ENCODE measurements around the gene EPS8L2.

Gene EPS8L2

DNA sequence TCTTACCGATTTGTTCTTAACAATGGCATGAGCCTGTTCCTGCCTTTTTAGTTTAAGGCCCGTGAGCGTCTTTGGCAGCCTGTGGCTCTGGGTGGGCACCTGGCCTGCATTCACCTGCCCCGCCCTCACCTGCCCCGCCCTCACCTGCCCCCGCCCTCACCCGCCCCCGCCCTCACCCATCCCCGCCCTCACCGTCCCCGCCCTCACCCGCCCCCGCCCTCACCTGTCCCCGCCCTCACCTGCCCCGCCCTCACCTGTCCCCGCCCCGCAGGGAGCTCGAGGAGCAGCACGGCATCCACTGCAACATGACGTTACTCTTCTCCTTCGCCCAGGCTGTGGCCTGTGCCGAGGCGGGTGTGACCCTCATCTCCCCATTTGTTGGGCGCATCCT lies 57.0 kb downstream of the EPS8L2 start:
- TF ChIP-seq, protein P1, sequence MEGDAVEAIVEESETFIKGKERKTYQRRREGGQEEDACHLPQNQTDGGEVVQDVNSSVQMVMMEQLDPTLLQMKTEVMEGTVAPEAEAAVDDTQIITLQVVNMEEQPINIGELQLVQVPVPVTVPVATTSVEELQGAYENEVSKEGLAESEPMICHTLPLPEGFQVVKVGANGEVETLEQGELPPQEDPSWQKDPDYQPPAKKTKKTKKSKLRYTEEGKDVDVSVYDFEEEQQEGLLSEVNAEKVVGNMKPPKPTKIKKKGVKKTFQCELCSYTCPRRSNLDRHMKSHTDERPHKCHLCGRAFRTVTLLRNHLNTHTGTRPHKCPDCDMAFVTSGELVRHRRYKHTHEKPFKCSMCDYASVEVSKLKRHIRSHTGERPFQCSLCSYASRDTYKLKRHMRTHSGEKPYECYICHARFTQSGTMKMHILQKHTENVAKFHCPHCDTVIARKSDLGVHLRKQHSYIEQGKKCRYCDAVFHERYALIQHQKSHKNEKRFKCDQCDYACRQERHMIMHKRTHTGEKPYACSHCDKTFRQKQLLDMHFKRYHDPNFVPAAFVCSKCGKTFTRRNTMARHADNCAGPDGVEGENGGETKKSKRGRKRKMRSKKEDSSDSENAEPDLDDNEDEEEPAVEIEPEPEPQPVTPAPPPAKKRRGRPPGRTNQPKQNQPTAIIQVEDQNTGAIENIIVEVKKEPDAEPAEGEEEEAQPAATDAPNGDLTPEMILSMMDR (IDR thresholded peaks at IDR 0.05; ENCODE audit: low read depth, low read length) = no peak
- TF ChIP-seq EZH2phosphoT487 (IDR thresholded peaks at IDR 0.05; ENCODE audit: low read depth) = no peak
- H3K9ac ChIP-seq (ENCODE audit: low read length) = no peak overlapping the region
- no peak overlapping the region for H3K4me3 ChIP-seq (ENCODE audit: low read length)
- peaks cover 41% of the 10 kb centered on the region for H3K36me3 ChIP-seq (replicated peaks; ENCODE audit: low read depth, low read length)
- H4K20me1 ChIP-seq (ENCODE audit: insufficient read depth, low read length) = peaks cover 24% of the 10 kb centered on the region
- no peaks in the 10 kb centered on the region for H3K27me3 ChIP-seq (ENCODE audit: low read depth, low read length)
- no peak overlapping the region for H3K4me2 ChIP-seq (ENCODE audit: low read length)
- no peaks in the 10 kb centered on the region for H3K9me3 ChIP-seq (ENCODE audit: insufficient read depth, low read length)
- H3K4me1 ChIP-seq (ENCODE audit: low read length) = no peaks in the 10 kb centered on the region
- no peaks in the 10 kb centered on the region; the same call in 1 of the 2 replicates for H3K79me2 ChIP-seq (ENCODE audit: low read length)
- H3K27ac ChIP-seq (ENCODE audit: low read length) = no peak overlapping the region
- H2AFZ ChIP-seq (ENCODE audit: low read depth, low read length) = no peak overlapping the region

DNA sequence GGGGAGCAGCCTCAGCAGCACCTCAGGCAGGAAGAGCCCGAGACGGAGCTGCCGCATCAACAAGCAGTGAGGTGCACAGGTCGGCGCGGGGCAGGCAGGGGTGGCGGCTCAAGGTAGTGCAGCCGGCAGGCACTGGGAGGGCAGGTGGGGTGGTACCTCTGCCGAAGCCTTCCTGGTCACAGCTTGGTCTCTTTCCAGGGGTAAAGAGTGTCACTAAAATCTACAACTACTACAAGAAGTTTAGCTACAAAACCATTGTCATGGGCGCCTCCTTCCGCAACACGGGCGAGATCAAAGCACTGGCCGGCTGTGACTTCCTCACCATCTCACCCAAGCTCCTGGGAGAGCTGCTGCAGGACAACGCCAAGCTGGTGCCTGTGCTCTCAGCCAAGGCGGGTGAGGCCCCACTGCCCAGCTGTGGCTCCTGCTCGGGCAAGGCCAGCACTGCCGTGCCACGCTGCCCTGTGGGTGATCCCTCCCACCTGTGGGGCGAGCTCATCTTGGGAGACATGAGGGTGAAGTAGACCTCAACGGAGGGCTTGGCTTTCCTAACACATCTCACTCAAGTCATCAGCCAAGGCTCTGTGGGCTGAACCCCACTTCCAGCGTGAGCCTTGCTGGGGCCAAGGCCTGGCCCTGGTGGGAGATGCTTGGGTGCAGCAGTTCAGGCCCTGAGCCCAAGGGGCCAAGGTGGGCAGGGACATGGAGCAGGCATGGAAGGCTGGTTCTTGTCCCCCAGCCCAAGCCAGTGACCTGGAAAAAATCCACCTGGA lies 57.7 kb downstream of the EPS8L2 start:
- Histone ChIP-seq H2AFZ (ENCODE audit: low read depth, low read length) (no peak overlapping the region), H3K27me3 (ENCODE audit: low read depth, low read length) (no peaks in the 10 kb centered on the region), H3K4me1 (ENCODE audit: low read length) (no peaks in the 10 kb centered on the region), H3K27ac (ENCODE audit: low read length) (no peak overlapping the region), H3K36me3 (replicated peaks; ENCODE audit: low read depth, low read length) (peaks cover 41% of the 10 kb centered on the region), H3K9ac (ENCODE audit: low read length) (no peak overlapping the region), H4K20me1 (ENCODE audit: insufficient read depth, low read length) (peaks cover 24% of the 10 kb centered on the region), H3K4me3 (ENCODE audit: low read length) (no peak overlapping the region), H3K4me2 (ENCODE audit: low read length) (no peak overlapping the region), H3K79me2 (ENCODE audit: low read length) (no peaks in the 10 kb centered on the region; the same call in 1 of the 2 replicates), H3K9me3 (ENCODE audit: insufficient read depth, low read length) (no peaks in the 10 kb centered on the region)
- no peak for TF ChIP-seq EZH2phosphoT487 (IDR thresholded peaks at IDR 0.05; ENCODE audit: low read depth)
- TF ChIP-seq, protein P1 (IDR thresholded peaks at IDR 0.05; ENCODE audit: low read depth, low read length) = no peak

DNA sequence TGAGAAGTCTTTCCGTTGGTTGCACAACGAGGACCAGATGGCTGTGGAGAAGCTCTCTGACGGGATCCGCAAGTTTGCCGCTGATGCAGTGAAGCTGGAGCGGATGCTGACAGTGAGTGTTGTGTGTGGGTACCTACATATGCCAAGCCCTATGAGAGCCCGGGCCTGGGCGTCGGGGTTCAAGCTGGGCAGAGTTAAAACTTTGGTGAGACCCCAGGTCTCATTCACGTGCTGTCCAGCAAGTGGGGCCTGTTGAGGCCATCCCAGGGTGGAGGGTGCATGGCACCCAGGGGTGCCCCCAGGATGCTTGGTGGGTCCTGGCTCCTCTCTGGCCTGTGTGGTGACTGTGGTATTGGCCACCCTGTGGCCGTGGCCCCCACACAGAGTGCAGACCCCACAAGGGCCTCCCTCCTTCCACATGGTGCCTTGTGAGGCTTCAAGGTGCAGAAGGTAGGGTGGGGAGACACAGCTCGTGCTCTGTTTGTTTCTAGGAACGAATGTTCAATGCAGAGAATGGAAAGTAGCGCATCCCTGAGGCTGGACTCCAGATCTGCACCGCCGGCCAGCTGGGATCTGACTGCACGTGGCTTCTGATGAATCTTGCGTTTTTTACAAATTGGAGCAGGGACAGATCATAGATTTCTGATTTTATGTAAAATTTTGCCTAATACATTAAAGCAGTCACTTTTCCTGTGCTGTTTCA lies 58.4 kb downstream of the EPS8L2 start:
- H3K9me3 ChIP-seq (ENCODE audit: insufficient read depth, low read length) = no peaks in the 10 kb centered on the region
- no peak overlapping the region for H3K9ac ChIP-seq (ENCODE audit: low read length)
- no peaks in the 10 kb centered on the region for H3K4me1 ChIP-seq (ENCODE audit: low read length)
- no peak overlapping the region for H3K4me3 ChIP-seq (ENCODE audit: low read length)
- peaks cover 38% of the 10 kb centered on the region for H3K36me3 ChIP-seq (replicated peaks; ENCODE audit: low read depth, low read length)
- H4K20me1 ChIP-seq (ENCODE audit: insufficient read depth, low read length) = peaks cover 24% of the 10 kb centered on the region
- H3K79me2 ChIP-seq (ENCODE audit: low read length) = no peaks in the 10 kb centered on the region; the same call in 1 of the 2 replicates
- H3K27me3 ChIP-seq (ENCODE audit: low read depth, low read length) = no peaks in the 10 kb centered on the region
- TF ChIP-seq EZH2phosphoT487 (IDR thresholded peaks at IDR 0.05; ENCODE audit: low read depth) = no peak
- TF ChIP-seq, protein P1 (IDR thresholded peaks at IDR 0.05; ENCODE audit: low read depth, low read length) = no peak
- H2AFZ ChIP-seq (ENCODE audit: low read depth, low read length) = no peak overlapping the region
- H3K4me2 ChIP-seq (ENCODE audit: low read length) = no peak overlapping the region
- no peak overlapping the region for H3K27ac ChIP-seq (ENCODE audit: low read length)

DNA sequence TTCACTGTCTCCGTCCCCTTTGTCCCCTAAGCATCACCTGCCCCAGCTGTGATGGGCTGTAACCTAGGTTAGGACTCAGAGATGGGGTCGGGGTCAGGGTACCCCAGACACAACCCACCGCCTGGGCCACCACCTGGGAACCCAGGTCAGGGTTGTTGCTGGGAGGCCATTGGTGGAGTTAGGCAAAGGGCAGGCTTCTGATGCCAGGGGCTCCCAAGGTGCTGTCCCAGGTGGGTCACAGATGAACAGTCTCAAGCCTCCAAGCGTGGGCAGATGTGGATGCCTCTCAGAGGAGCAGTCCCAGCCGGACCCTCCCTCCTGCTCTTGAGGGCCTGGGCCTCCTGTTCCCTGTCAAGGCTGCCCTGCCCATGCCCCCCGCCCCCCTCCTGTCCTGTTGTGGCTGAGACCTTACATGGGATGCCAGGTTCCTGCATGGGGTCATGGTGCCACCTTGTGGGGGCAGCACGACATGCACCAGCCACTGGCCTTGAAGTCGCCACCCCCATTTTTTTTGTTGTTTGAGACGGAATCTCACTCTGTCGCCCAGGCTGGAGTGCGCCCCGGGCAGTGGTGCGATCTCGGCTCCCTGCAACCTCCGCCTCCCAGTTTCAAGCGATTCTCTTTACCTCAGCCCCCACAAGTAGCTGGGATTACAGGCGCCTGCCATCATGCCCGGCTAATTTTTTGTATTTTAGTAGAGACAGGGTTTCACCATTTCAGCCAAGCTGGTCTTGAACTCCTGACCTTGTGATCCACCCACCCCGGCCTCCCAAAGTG lies 59.2 kb downstream of the EPS8L2 start:
- H3K4me3 ChIP-seq (ENCODE audit: low read length) = no peak overlapping the region
- H3K4me2 ChIP-seq (ENCODE audit: low read length) = no peak overlapping the region
- TF ChIP-seq, protein P1 (IDR thresholded peaks at IDR 0.05; ENCODE audit: low read depth, low read length) = peak; percentile 60
- TF ChIP-seq EZH2phosphoT487 (IDR thresholded peaks at IDR 0.05; ENCODE audit: low read depth) = no peak
- H3K27ac ChIP-seq (ENCODE audit: low read length) = no peak overlapping the region
- no peaks in the 10 kb centered on the region for H3K4me1 ChIP-seq (ENCODE audit: low read length)
- H3K79me2 ChIP-seq (ENCODE audit: low read length) = peaks cover 2% of the 10 kb centered on the region; the same call in 1 of the 2 replicates
- no peak overlapping the region for H3K9ac ChIP-seq (ENCODE audit: low read length)
- no peaks in the 10 kb centered on the region for H3K9me3 ChIP-seq (ENCODE audit: insufficient read depth, low read length)
- H4K20me1 ChIP-seq (ENCODE audit: insufficient read depth, low read length) = peaks cover 24% of the 10 kb centered on the region
- no peak overlapping the region for H2AFZ ChIP-seq (ENCODE audit: low read depth, low read length)
- no peaks in the 10 kb centered on the region for H3K27me3 ChIP-seq (ENCODE audit: low read depth, low read length)
- peaks cover 38% of the 10 kb centered on the region for H3K36me3 ChIP-seq (replicated peaks; ENCODE audit: low read depth, low read length)

All from OCI-LY3 (cell line).